SK-N-SH treated with all-trans-retinoic acid at 6 μM for 48 hours (cell line): ENCODE results near the gene CHRM2.

Source experiments
- ARNTL ChIP-seq: fragments of 450-650 bp; formaldehyde crosslinking; IDR thresholded peaks from 2 replicates; pipeline ENCODE4 v1.5.0; 2020; ENCODE audit warnings: low read depth, mild to moderate bottlenecking, moderate library complexity, borderline replicate concordance
- CREB5 ChIP-seq: fragments of 250-450 bp; sonication (Bioruptor Pico); IDR thresholded peaks from 2 replicates; pipeline ENCODE4 v1.5.1; 2020; ENCODE audit warnings: low read depth, mild to moderate bottlenecking, moderate library complexity
- CSDC2 ChIP-seq: fragments of 250-450 bp; sonication (Bioruptor Pico); IDR thresholded peaks from 2 replicates; pipeline ENCODE4 v1.5.0; 2020; ENCODE audit warnings: mild to moderate bottlenecking, moderate library complexity
- GLIS3 ChIP-seq: fragments of 250-450 bp; sonication (Bioruptor Pico); IDR thresholded peaks from 2 replicates; pipeline ENCODE4 v1.5.0; 2020; ENCODE audit warnings: mild to moderate bottlenecking, moderate library complexity
- POU6F1 ChIP-seq: fragments of 250-450 bp; sonication (Bioruptor Pico); IDR thresholded peaks from 2 replicates; pipeline ENCODE4 v1.8.0; 2021; ENCODE audit warnings: low read depth, mild to moderate bottlenecking, moderate library complexity, borderline replicate concordance
- SNAI2 ChIP-seq: fragments of 250-450 bp; sonication (Bioruptor Pico); IDR thresholded peaks from 2 replicates; pipeline ENCODE4 v1.5.0; 2020; ENCODE audit warnings: mild to moderate bottlenecking, moderate library complexity
- ZFP30 ChIP-seq: fragments of 450-650 bp; formaldehyde crosslinking; IDR thresholded peaks from 2 replicates; pipeline ENCODE4 v1.5.0; 2022; ENCODE audit warnings: mild to moderate bottlenecking, moderate library complexity
- ZNF565 ChIP-seq: fragments of 450-650 bp; formaldehyde crosslinking; conservative IDR thresholded peaks from 2 replicates; pipeline ENCODE4 v1.5.0; 2020; ENCODE audit warnings: low read depth, mild to moderate bottlenecking, moderate library complexity
- ZNF70 ChIP-seq: fragments of 450-650 bp; formaldehyde crosslinking; IDR thresholded peaks from 2 replicates; pipeline ENCODE4 v1.5.0; 2020; ENCODE audit warnings: mild to moderate bottlenecking, moderate library complexity

GRCh38 chr7:136894789-136895188 lies 26.3 kb downstream of the CHRM2 start:
- no peak for TF ChIP-seq ZFP30 (CRISPR knock-in tag)
- TF ChIP-seq ZNF70 (CRISPR knock-in tag) = no peak
- TF ChIP-seq CREB5 (CRISPR knock-in tag) = no peak
- TF ChIP-seq POU6F1 (CRISPR knock-in tag) = no peak
- TF ChIP-seq ARNTL (CRISPR knock-in tag) = no peak
- TF ChIP-seq GLIS3 = no peak
- TF ChIP-seq CSDC2 = no peak
- TF ChIP-seq ZNF565 (CRISPR knock-in tag) = no peak
- no peak for TF ChIP-seq SNAI2 (CRISPR knock-in tag)
